Measurements from ENCODE around the gene KIF3C.

- TF ChIP-seq POLR2A (IDR thresholded peaks at IDR 0.05) (no peak), CTCF (IDR thresholded peaks at IDR 0.05) (no peak)
Observed at GRCh38 chr2:25899404-25899970, 82.8 kb downstream of the KIF3C start.

Measured in breast epithelium (tissue), 3 donors.